WERI-Rb-1 (cell line): ENCODE results near the gene PRKAG2.

Source experiments
- DNase-seq: peaks from one replicate; pipeline ENCODE4 v3.0.0-alpha.2; 2020
- H3K27ac ChIP-seq: fragments of 250-450 bp; sonication (Bioruptor Pico); 2 replicates; pipeline ENCODE4 v1.5.1; 2020; ENCODE audit warnings: mild to moderate bottlenecking, moderate library complexity
- H3K27me3 ChIP-seq: fragments of 250-450 bp; sonication (Bioruptor Pico); 2 replicates; pipeline ENCODE4 v1.5.1; 2021; ENCODE audit warnings: mild to moderate bottlenecking, low read depth, moderate library complexity; ENCODE audit not compliant: insufficient read depth, severe bottlenecking
- H3K36me3 ChIP-seq: fragments of 250-450 bp; sonication (Bioruptor Pico); 2 replicates; pipeline ENCODE4 v1.5.1; 2020; ENCODE audit warnings: mild to moderate bottlenecking, moderate library complexity
- H3K4me3 ChIP-seq: 2 replicates; pipeline ENCODE4 v1.5.1; 2011; ENCODE audit warnings: low read depth, mild to moderate bottlenecking, control low read depth, low read length
- H3K9me3 ChIP-seq: fragments of 250-450 bp; sonication (Bioruptor Pico); 2 replicates; pipeline ENCODE4 v1.5.1; 2021; ENCODE audit warnings: mild to moderate bottlenecking, moderate library complexity; ENCODE audit not compliant: severe bottlenecking
- CTCF ChIP-seq: IDR thresholded peaks from 2 replicates; pipeline ENCODE4 v1.5.1; 2011; ENCODE audit warnings: low read depth, mild to moderate bottlenecking, control low read depth, inconsistent platforms, low read length

Gene PRKAG2

GRCh38 chr7:151719897-151720242 is 157.0 kb downstream of the PRKAG2 start:
- no peak for DNase-seq
- Histone ChIP-seq H3K9me3 (no peaks in the 10 kb centered on the region), H3K27ac (no peak overlapping the region), H3K36me3 (no peaks in the 10 kb centered on the region), H3K27me3 (no peaks in the 10 kb centered on the region), H3K4me3 (no peak overlapping the region)
- TF ChIP-seq CTCF: no peak

GRCh38 chr7:151719031-151719896 is 157.7 kb downstream of the PRKAG2 start:
- H3K4me3 ChIP-seq: no peak overlapping the region
- no peaks in the 10 kb centered on the region for H3K36me3 ChIP-seq
- H3K9me3 ChIP-seq: no peaks in the 10 kb centered on the region
- H3K27me3 ChIP-seq: no peaks in the 10 kb centered on the region
- no peak for DNase-seq
- no peak overlapping the region for H3K27ac ChIP-seq
- TF ChIP-seq CTCF: no peak

GRCh38 chr7:151717918-151718317 is 159.0 kb downstream of the PRKAG2 start:
- H3K36me3 ChIP-seq: no peaks in the 10 kb centered on the region
- H3K4me3 ChIP-seq: no peak overlapping the region
- no peaks in the 10 kb centered on the region for H3K27me3 ChIP-seq
- no peaks in the 10 kb centered on the region for H3K9me3 ChIP-seq
- DNase-seq: no peak
- no peak for TF ChIP-seq CTCF
- H3K27ac ChIP-seq: no peak overlapping the region

- no peaks in the 10 kb centered on the region for H3K27me3 ChIP-seq
- H3K36me3 ChIP-seq: no peaks in the 10 kb centered on the region
- H3K9me3 ChIP-seq: no peaks in the 10 kb centered on the region
- no peak overlapping the region for H3K4me3 ChIP-seq
- no peak overlapping the region for H3K27ac ChIP-seq
- no peak for TF ChIP-seq CTCF
- DNase-seq: no peak
These were observed 159.5 kb downstream of the PRKAG2 start for GRCh38 chr7:151717415-151717814.

GRCh38 chr7:151716323-151716722 is 160.6 kb downstream of the PRKAG2 start:
- no peaks in the 10 kb centered on the region for H3K27me3 ChIP-seq
- TF ChIP-seq CTCF: no peak
- H3K9me3 ChIP-seq: no peaks in the 10 kb centered on the region
- H3K27ac ChIP-seq: no peak overlapping the region
- H3K36me3 ChIP-seq: no peaks in the 10 kb centered on the region
- DNase-seq: no peak
- H3K4me3 ChIP-seq: no peak overlapping the region
